ENCODE data around the gene BRSK2.

- no peak for TF ChIP-seq ARNT (IDR thresholded peaks at IDR 0.05)
- no peak for TF ChIP-seq SP1 (IDR thresholded peaks at IDR 0.05)
- TF ChIP-seq FOXA1 (IDR thresholded peaks at IDR 0.05) = no peak
- TF ChIP-seq FOXK2 (IDR thresholded peaks at IDR 0.05) = no peak
- no peak for TF ChIP-seq SUZ12 (IDR thresholded peaks at IDR 0.05)
- no peak for TF ChIP-seq BHLHE40 (IDR thresholded peaks at IDR 0.05; ENCODE audit: borderline replicate concordance)
- TF ChIP-seq L3MBTL2 (conservative IDR thresholded peaks at IDR 0.05) = no peak
- no peak for TF ChIP-seq FOXM1 (IDR thresholded peaks at IDR 0.05; ENCODE audit: borderline replicate concordance)
- TF ChIP-seq ELF4 (IDR thresholded peaks at IDR 0.05) = no peak
- TF ChIP-seq, protein P1, sequence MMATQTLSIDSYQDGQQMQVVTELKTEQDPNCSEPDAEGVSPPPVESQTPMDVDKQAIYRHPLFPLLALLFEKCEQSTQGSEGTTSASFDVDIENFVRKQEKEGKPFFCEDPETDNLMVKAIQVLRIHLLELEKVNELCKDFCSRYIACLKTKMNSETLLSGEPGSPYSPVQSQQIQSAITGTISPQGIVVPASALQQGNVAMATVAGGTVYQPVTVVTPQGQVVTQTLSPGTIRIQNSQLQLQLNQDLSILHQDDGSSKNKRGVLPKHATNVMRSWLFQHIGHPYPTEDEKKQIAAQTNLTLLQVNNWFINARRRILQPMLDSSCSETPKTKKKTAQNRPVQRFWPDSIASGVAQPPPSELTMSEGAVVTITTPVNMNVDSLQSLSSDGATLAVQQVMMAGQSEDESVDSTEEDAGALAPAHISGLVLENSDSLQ (IDR thresholded peaks at IDR 0.05) = no peak
Observed at GRCh38 chr11:1480555-1481482, 91.1 kb downstream of the BRSK2 start.
